ENCODE results near the gene TYMP. TPM values are rescaled to one million over a fixed set of nuclear protein-coding genes. Genes with fewer than 3 reads are reported as not detected.

Gene TYMP
- polyA plus RNA-seq (ENCODE audit: insufficient read length in 10 of 10) = 1 to 10 TPM; 2.6 to 5.5 (median 3.6) TPM
- long read RNA-seq, donor 1, partial matches to known transcripts = 0 of 3 reads
- long read RNA-seq, donor 1, other reads (novel, unspliced or antisense) = 0 of 3 reads
- long read RNA-seq, donor 2, partial matches to known transcripts = 0 of 1 reads
- long read RNA-seq, donor 2, other reads (novel, unspliced or antisense) = 0 of 1 reads
- long read RNA-seq, donor 3 = 0 reads
- long read RNA-seq, donor 4 = 0 reads
- long read RNA-seq, donor 5, partial matches to known transcripts = 7 of 11 reads
- long read RNA-seq, donor 5, other reads (novel, unspliced or antisense) = 0 of 11 reads
- long read RNA-seq, donor 6, partial matches to known transcripts = 0 of 1 reads
- long read RNA-seq, donor 6, other reads (novel, unspliced or antisense) = 0 of 1 reads
- long read RNA-seq, donor 7, partial matches to known transcripts = 0 of 1 reads
- long read RNA-seq, donor 7, other reads (novel, unspliced or antisense) = 0 of 1 reads
- long read RNA-seq, donor 8 = 0 reads
- long read RNA-seq, donor 9 = 0 reads

GRCh38 chr22:50529897-50530579 lies at the start of gene TYMP:
Gene TYMP (minus strand): TSS chr22:50530012. CDS start chr22:50529709, 303 bp downstream.
- peak in 2 of 3 donors; percentile 82 to 92 for DNase-seq

GRCh38 chr22:50578776-50579310 lies 49.0 kb upstream of the TYMP start:
- no peak for DNase-seq

- DNase-seq = peak; percentile 32 to 48 (median 34)
Observed at GRCh38 chr22:50577987-50578775, 48.4 kb upstream of the TYMP start, which contains the start of gene CPT1B. Gene CPT1B (minus strand): TSS chr22:50578427. CDS start chr22:50577915, 512 bp downstream.

GRCh38 chr22:50577697-50577986 lies 47.8 kb upstream of the TYMP start:
- no peak for DNase-seq

- DNase-seq = no peak
Observed at GRCh38 chr22:50576806-50577696, 47.2 kb upstream of the TYMP start.

- peak in 2 of 3 donors; percentile 17 to 26 for DNase-seq
Observed at GRCh38 chr22:50576070-50576469, 46.3 kb upstream of the TYMP start.

GRCh38 chr22:50575426-50575941 lies 45.7 kb upstream of the TYMP start:
- no peak for DNase-seq

GRCh38 chr22:50574383-50574755 lies 44.6 kb upstream of the TYMP start:
- DNase-seq = no peak

GRCh38 chr22:50573491-50574382 lies 43.9 kb upstream of the TYMP start:
- DNase-seq = no peak

GRCh38 chr22:50572965-50573364 lies 43.2 kb upstream of the TYMP start:
- no peak for DNase-seq

- DNase-seq = no peak
Observed at GRCh38 chr22:50571264-50572175, 41.7 kb upstream of the TYMP start.

- no peak for DNase-seq
Observed at GRCh38 chr22:50570861-50571260, 41.0 kb upstream of the TYMP start.

GRCh38 chr22:50569896-50570535 lies 40.2 kb upstream of the TYMP start:
- no peak for DNase-seq

- DNase-seq = no peak
Observed at GRCh38 chr22:50569041-50569459, 39.2 kb upstream of the TYMP start.

GRCh38 chr22:50568626-50569025 lies 38.8 kb upstream of the TYMP start:
- DNase-seq = no peak

GRCh38 chr22:50567721-50568252 lies 38.0 kb upstream of the TYMP start:
- no peak for DNase-seq

GRCh38 chr22:50564289-50564688 lies 34.5 kb upstream of the TYMP start:
- DNase-seq = no peak
